ENCODE measurements around the gene FUBP1.
A peak's percentile ranks its signal among the peaks of the same experiment; 100 is the strongest.

The FUBP1 gene

GRCh38 chr1:77970192-77970591 lies 8.7 kb downstream of the FUBP1 start:
- no peaks in the 10 kb centered on the region for H3K27me3 Mint-ChIP-seq (ENCODE audit: low read depth, poor library complexity)
- H3K4me1 Mint-ChIP-seq, result peaks cover 10% of the 10 kb centered on the region
- DNase-seq, result no peak
- peaks cover 81% of the 10 kb centered on the region for H3K36me3 Mint-ChIP-seq (ENCODE audit: low read depth)
- H3K4me3 Mint-ChIP-seq, result no peak overlapping the region
- TF ChIP-seq CTCF (IDR thresholded peaks at IDR 0.05), result no peak
- H3K27ac Mint-ChIP-seq, result no peak overlapping the region
- H3K9me3 Mint-ChIP-seq, result peaks cover 7% of the 10 kb centered on the region

DNA sequence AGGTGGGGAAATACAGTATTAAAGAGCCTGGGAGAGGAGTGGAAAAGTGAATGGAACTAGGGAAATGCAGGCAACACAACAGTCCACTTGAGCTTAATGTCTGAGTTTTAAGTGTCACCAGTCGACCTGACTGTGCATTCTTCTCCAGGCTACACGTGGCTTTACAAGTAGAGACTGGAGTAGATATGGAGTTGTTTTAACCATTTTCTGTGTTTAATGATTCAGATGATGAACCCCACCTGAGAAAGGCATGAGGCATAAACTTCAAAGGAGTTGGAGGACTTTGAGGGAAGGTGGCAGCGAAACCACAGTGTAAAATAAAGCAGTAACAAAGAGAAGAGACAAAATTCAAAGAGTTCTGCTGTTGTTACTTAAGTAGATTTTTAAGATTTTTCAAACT lies 12.6 kb downstream of the FUBP1 start:
- Mint-ChIP-seq H3K36me3 (ENCODE audit: low read depth) (peaks cover 80% of the 10 kb centered on the region), H3K27me3 (ENCODE audit: low read depth, poor library complexity) (no peaks in the 10 kb centered on the region), H3K4me1 (no peaks in the 10 kb centered on the region), H3K27ac (peak overlapping the region; percentile 56), H3K4me3 (no peak overlapping the region), H3K9me3 (no peaks in the 10 kb centered on the region)
- TF ChIP-seq CTCF (IDR thresholded peaks at IDR 0.05), result no peak
- no peak for DNase-seq

- H3K4me3 Mint-ChIP-seq, result no peak overlapping the region
These were observed 17.5 kb downstream of the FUBP1 start for GRCh38 chr1:77961392-77961791.

DNA sequence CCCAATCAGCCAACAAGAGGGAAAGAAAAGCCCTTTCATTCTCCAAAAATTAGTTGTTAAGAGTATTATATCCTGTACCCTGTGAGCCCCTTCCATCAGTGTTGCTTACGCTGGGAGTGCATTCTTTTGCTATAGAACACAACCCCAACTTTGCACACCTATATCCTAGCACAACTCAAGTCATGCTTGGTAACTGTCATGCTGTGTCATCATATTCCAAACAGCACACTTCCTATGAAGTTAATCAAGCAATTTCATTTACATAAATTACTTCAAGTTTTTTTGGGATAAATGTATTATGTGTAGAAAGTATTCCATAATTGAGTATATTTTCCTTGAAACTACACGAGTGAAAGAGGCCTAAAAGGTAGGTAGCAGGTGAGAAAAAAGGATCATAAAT lies 20.0 kb downstream of the FUBP1 start:
- Mint-ChIP-seq H3K27me3 (ENCODE audit: low read depth, poor library complexity) (no peaks in the 10 kb centered on the region), H3K4me1 (no peaks in the 10 kb centered on the region), H3K27ac (no peak overlapping the region), H3K9me3 (no peaks in the 10 kb centered on the region), H3K4me3 (no peak overlapping the region), H3K36me3 (ENCODE audit: low read depth) (peaks cover 74% of the 10 kb centered on the region)
- no peak for DNase-seq
- TF ChIP-seq CTCF (IDR thresholded peaks at IDR 0.05), result no peak

More at GRCh38 chr1:77961392-77961791, 17.5 kb downstream of the FUBP1 start:
- peaks cover 79% of the 10 kb centered on the region for H3K36me3 Mint-ChIP-seq (ENCODE audit: low read depth)
- TF ChIP-seq CTCF (IDR thresholded peaks at IDR 0.05), result no peak
- H3K27me3 Mint-ChIP-seq (ENCODE audit: low read depth, poor library complexity), result no peaks in the 10 kb centered on the region
- no peaks in the 10 kb centered on the region for H3K4me1 Mint-ChIP-seq
- H3K9me3 Mint-ChIP-seq, result no peaks in the 10 kb centered on the region
- DNase-seq, result no peak
- H3K27ac Mint-ChIP-seq, result peak overlapping the region; percentile 23

- Mint-ChIP-seq H3K27me3 (ENCODE audit: low read depth, poor library complexity) (no peaks in the 10 kb centered on the region), H3K4me1 (no peaks in the 10 kb centered on the region), H3K4me3 (no peak overlapping the region), H3K9me3 (no peaks in the 10 kb centered on the region), H3K36me3 (ENCODE audit: low read depth) (peaks cover 74% of the 10 kb centered on the region), H3K27ac (no peak overlapping the region)
- DNase-seq, result no peak
- no peak for TF ChIP-seq CTCF (IDR thresholded peaks at IDR 0.05)
These were observed 20.5 kb downstream of the FUBP1 start for GRCh38 chr1:77958391-77958790.

GRCh38 chr1:77956464-77956863 lies 22.4 kb downstream of the FUBP1 start:
- DNase-seq, result no peak
- H3K36me3 Mint-ChIP-seq (ENCODE audit: low read depth), result peaks cover 73% of the 10 kb centered on the region
- H3K4me3 Mint-ChIP-seq, result no peak overlapping the region
- H3K27me3 Mint-ChIP-seq (ENCODE audit: low read depth, poor library complexity), result no peaks in the 10 kb centered on the region
- no peak overlapping the region for H3K27ac Mint-ChIP-seq
- H3K9me3 Mint-ChIP-seq, result no peaks in the 10 kb centered on the region
- no peaks in the 10 kb centered on the region for H3K4me1 Mint-ChIP-seq
- TF ChIP-seq CTCF (IDR thresholded peaks at IDR 0.05), result no peak

Data from nephron progenitor cell (in vitro differentiated cells).